SK-N-SH treated with all-trans-retinoic acid at 6 μM for 48 hours (cell line): ENCODE data around the gene RUNDC3A.

Source experiments
- TCF4 ChIP-seq: fragments of 250-450 bp; sonication (Bioruptor Pico); IDR thresholded peaks from 2 replicates; pipeline ENCODE4 v1.8.0; 2021; ENCODE audit warnings: mild to moderate bottlenecking, moderate library complexity, borderline replicate concordance
- ZNF8 ChIP-seq: fragments of 450-650 bp; formaldehyde crosslinking; IDR thresholded peaks from 2 replicates; pipeline ENCODE4 v1.5.0; 2020; ENCODE audit warnings: mild to moderate bottlenecking, moderate library complexity
- TF ChIP-seq, protein P1 (sequence below): fragments of 250-450 bp; sonication (Bioruptor Pico); IDR thresholded peaks from 2 replicates; pipeline ENCODE4 v1.8.0; 2020; ENCODE audit warnings: mild to moderate bottlenecking, moderate library complexity, borderline replicate concordance

- TF ChIP-seq TCF4 (CRISPR knock-in tag), result no peak
- TF ChIP-seq, protein P1, sequence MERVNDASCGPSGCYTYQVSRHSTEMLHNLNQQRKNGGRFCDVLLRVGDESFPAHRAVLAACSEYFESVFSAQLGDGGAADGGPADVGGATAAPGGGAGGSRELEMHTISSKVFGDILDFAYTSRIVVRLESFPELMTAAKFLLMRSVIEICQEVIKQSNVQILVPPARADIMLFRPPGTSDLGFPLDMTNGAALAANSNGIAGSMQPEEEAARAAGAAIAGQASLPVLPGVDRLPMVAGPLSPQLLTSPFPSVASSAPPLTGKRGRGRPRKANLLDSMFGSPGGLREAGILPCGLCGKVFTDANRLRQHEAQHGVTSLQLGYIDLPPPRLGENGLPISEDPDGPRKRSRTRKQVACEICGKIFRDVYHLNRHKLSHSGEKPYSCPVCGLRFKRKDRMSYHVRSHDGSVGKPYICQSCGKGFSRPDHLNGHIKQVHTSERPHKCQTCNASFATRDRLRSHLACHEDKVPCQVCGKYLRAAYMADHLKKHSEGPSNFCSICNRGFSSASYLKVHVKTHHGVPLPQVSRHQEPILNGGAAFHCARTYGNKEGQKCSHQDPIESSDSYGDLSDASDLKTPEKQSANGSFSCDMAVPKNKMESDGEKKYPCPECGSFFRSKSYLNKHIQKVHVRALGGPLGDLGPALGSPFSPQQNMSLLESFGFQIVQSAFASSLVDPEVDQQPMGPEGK (CRISPR knock-in tag), result no peak
- no peak for TF ChIP-seq ZNF8 (CRISPR knock-in tag)
Observed at GRCh38 chr17:44324092-44324570, 15.7 kb downstream of the RUNDC3A start.
